K562 (cell line): Measurements from ENCODE around the gene NOP14. TPM values are rescaled to one million over a fixed set of nuclear protein-coding genes. Genes with fewer than 3 reads are reported as not detected.

ENCODE experiments used
- ATAC-seq: fragments of 200-7000 bp; cut with Tn5 transposase; 3 replicates; pipeline ENCODE4 v1.9.1; 2020; ENCODE audit warnings: moderate library complexity
- BruUV-seq: library from RNA; stranded (reverse); fragments of 400-500 nt; replicated peaks from 2 replicates; lab custom pipeline; 2021; lab: Mats Ljungman, UMichigan
- CTCF ChIA-PET: fragments of 300-600 bp; formaldehyde crosslinking; extraction: SDS; loops from one replicate; lab custom pipeline; 2021; ENCODE audit warnings: low intra/inter-chr PET ratio; lab: Yijun Ruan, JAX
- POLR2A ChIA-PET: fragments of 300-600, 350-650 bp; sonication (Branson Sonifier 250); formaldehyde crosslinking; extraction: SDS; loops from one replicate; lab custom pipeline; 2021; ENCODE audit warnings: antibody characterized with exemption, inconsistent platforms; lab: Yijun Ruan, JAX
- DNase-seq, 4 experiments: peaks; one replicate each; pipeline versions ENCODE4 v3.0.0 to v3.0.0-alpha.2; 2011 to 2018; ENCODE audit warnings: low spot score in 3 of 4, mixed read lengths in 3 of 4; ENCODE audit errors: extremely low read depth in 1 of 4
- FAIRE-seq: peaks from 2 replicates; lab custom pipeline; 2011; peaks lifted over from hg19 to GRCh38; lab: Jason Lieb, UNC
- H2AFZ ChIP-seq: 2 replicates; pipeline ENCODE4 v1.6.0; 2011; ENCODE audit warnings: low read depth, low read length, control low read depth, inconsistent platforms
- H3K27ac ChIP-seq: fragments of 200-600 bp; 3 replicates; pipeline ENCODE4 v1.8.0; 2011; ENCODE audit warnings: low read depth, mild to moderate bottlenecking, control low read depth, inconsistent platforms, low read length, moderate library complexity, mixed read lengths; ENCODE audit errors: extremely low read depth
- H3K27me3 ChIP-seq, 2 experiments: fragments of 300-600 bp in 1 of 2; 2 replicates in 1 of 2; 3 replicates in 1 of 2; pipeline versions ENCODE4 v1.6.0 to v1.8.0; 2011; ENCODE audit warnings: inconsistent platforms in 2 of 2, low read length in 2 of 2, mild to moderate bottlenecking in 1 of 2, mixed read lengths in 1 of 2, moderate library complexity in 1 of 2; ENCODE audit not compliant: control insufficient read depth in 2 of 2, insufficient read depth in 2 of 2
- H3K36me3 ChIP-seq: fragments of 300-600 bp; 3 replicates; pipeline ENCODE4 v1.8.0; 2011; ENCODE audit warnings: mild to moderate bottlenecking, low read length, inconsistent platforms; ENCODE audit not compliant: control insufficient read depth, insufficient read depth
- H3K4me1 ChIP-seq, 2 experiments: fragments of 200-600 bp in 1 of 2; replicated peaks in 1 of 2; 2 replicates in 1 of 2; 3 replicates in 1 of 2; pipeline versions ENCODE4 v1.5.1 to v1.8.0; 2011; ENCODE audit warnings: inconsistent platforms in 2 of 2, low read length in 2 of 2, mild to moderate bottlenecking in 1 of 2, mixed read lengths in 1 of 2, moderate library complexity in 1 of 2; ENCODE audit not compliant: control insufficient read depth in 2 of 2, insufficient read depth in 2 of 2
- H3K4me2 ChIP-seq: 2 replicates; pipeline ENCODE4 v1.6.1; 2011; ENCODE audit warnings: low read length, control low read depth, inconsistent platforms, mixed read lengths; ENCODE audit not compliant: insufficient read depth
- H3K4me3 ChIP-seq: fragments of 200-600 bp; sonication (generic), shearing (Covaris generic); 2 replicates; pipeline ENCODE4 v1.5.1; 2016; ENCODE audit warnings: control low read depth, inconsistent platforms
- H3K79me2 ChIP-seq: fragments of 200-600 bp; 3 replicates; pipeline ENCODE4 v1.8.0; 2011; ENCODE audit warnings: low read length, inconsistent platforms; ENCODE audit not compliant: control insufficient read depth, insufficient read depth
- H3K9ac ChIP-seq, 2 experiments: 2 replicates each; pipeline versions ENCODE4 v1.6.0 to v1.6.1; 2011; ENCODE audit warnings: low read depth in 2 of 2, low read length in 2 of 2, control low read depth in 1 of 2, inconsistent platforms in 1 of 2, mild to moderate bottlenecking in 1 of 2, mixed read lengths in 1 of 2; ENCODE audit not compliant: insufficient read depth in 1 of 2
- H3K9me1 ChIP-seq: one replicate; pipeline ENCODE4 v1.6.0; 2011; ENCODE audit warnings: inconsistent platforms, mild to moderate bottlenecking, low read length, moderate library complexity; ENCODE audit not compliant: control insufficient read depth, insufficient read depth
- H3K9me3 ChIP-seq: replicated peaks from 2 replicates; pipeline ENCODE4 v1.5.1; 2011; ENCODE audit warnings: low read depth, low read length, inconsistent platforms; ENCODE audit not compliant: control insufficient read depth, insufficient read depth
- H4K20me1 ChIP-seq: replicated peaks from 2 replicates; pipeline ENCODE4 v1.6.1; 2011; ENCODE audit warnings: low read length, inconsistent platforms, mixed read lengths; ENCODE audit not compliant: control insufficient read depth, insufficient read depth
- DEAF1 ChIP-seq: fragments of 450-650 bp; formaldehyde crosslinking; IDR thresholded peaks from 2 replicates; pipeline ENCODE4 v1.4.0; 2020; ENCODE audit warnings: mild to moderate bottlenecking, moderate library complexity
- NFE2L1 ChIP-seq: fragments of 450-650 bp; IDR thresholded peaks from 2 replicates; pipeline ENCODE4 v1.6.1; 2016; ENCODE audit warnings: missing genetic modification characterization, low read depth, mild to moderate bottlenecking, missing compliant biosample characterization, moderate library complexity, borderline replicate concordance
- RAD21 ChIP-seq, 2 experiments: fragments of 250-450 bp in 1 of 2; fragments of 450-650 bp in 1 of 2; sonication (Bioruptor Pico) in 1 of 2; formaldehyde crosslinking in 1 of 2; IDR thresholded peaks in 1 of 2; conservative IDR thresholded peaks in 1 of 2; 2 replicates each; pipeline versions ENCODE4 v1.4.0 to v1.8.0; 2020 to 2022; ENCODE audit warnings: mild to moderate bottlenecking in 2 of 2, moderate library complexity in 1 of 2
- RBFOX2 ChIP-seq: fragments of 200-400 bp; formaldehyde crosslinking; IDR thresholded peaks from 2 replicates; pipeline ENCODE4 v1.6.1; 2017; ENCODE audit warnings: low read depth, mild to moderate bottlenecking, low read length, moderate library complexity
- RBM22 ChIP-seq: fragments of 200-400 bp; formaldehyde crosslinking; IDR thresholded peaks from 2 replicates; pipeline ENCODE4 v1.6.1; 2018; ENCODE audit warnings: low read length, low read depth; ENCODE audit not compliant: poor library complexity, severe bottlenecking
- ZNF318 ChIP-seq, 2 experiments: fragments of 450-650 bp; IDR thresholded peaks; 2 replicates each; pipeline ENCODE4 v1.6.1; 2016; ENCODE audit warnings: mild to moderate bottlenecking in 2 of 2, borderline replicate concordance in 1 of 2, low read depth in 1 of 2, moderate library complexity in 1 of 2
- ZNF395 ChIP-seq: fragments of 200-800 bp; sonication (Bioruptor generic); IDR thresholded peaks from 2 replicates; pipeline ENCODE4 v1.6.1; 2017; ENCODE audit warnings: missing genetic modification characterization, missing compliant biosample characterization
- ZNF589 ChIP-seq: fragments of 200-800 bp; sonication (Bioruptor generic); IDR thresholded peaks from 2 replicates; pipeline ENCODE4 v1.6.1; 2016; ENCODE audit warnings: low read depth, missing genetic modification characterization, missing compliant biosample characterization
- WGBS: fragments of 100-300 bp; shearing (Covaris generic); methylation state at CpG from one replicate; pipeline ENCODE4 v1.1.6; 2016; ENCODE audit warnings: low coverage, mixed read lengths; ENCODE audit not compliant: insufficient coverage; ENCODE audit errors: missing lambda C conversion rate; 5-methylcytosine and 5-hydroxymethylcytosine counted together
- in situ Hi-C: fragments of 300-500 bp; cut with MboI; formaldehyde crosslinking; loops from 4 replicates; pipeline ENCODE4 v1.15.0; 2018; ENCODE audit warnings: inconsistent platforms, mixed read lengths
- intact Hi-C: fragments of 100-400 bp; cut with micrococcal nuclease; formaldehyde crosslinking; loops from 2 replicates; pipeline ENCODE4 v1.14.2; 2022
- polyA plus RNA-seq, 8 experiments: library from polyadenylated mRNA; depleted of rRNA in 4 of 8; stranded (reverse) in 5 of 8; unstranded in 3 of 8; fragments of >200 nt; fragmentation: Nextera tagmentation in 2 of 8; fragmentation: Illumina TruSeq in 1 of 8; extraction: Ambion mirVana in 2 of 8; extraction: Trizol in 1 of 8; gene quantifications; 2 replicates each; pipeline versions ENCODE4 v1.2.1 to v1.2.3, GENCODE V29; 2011 to 2014; ENCODE audit warnings: inconsistent platforms in 1 of 8, missing spikeins in 1 of 8
- total RNA-seq, 7 experiments: library from RNA; depleted of rRNA in 6 of 7; stranded (reverse); fragments of >200 nt in 6 of 7; fragmentation: Illumina TruSeq in 2 of 7; extraction: Trizol in 2 of 7; gene quantifications; 2 replicates each; pipeline versions ENCODE4 v1.2.1 to v1.2.3, GENCODE V29; 2011 to 2021; ENCODE audit warnings: low replicate concordance in 1 of 7

NOP14 gene
- total and polyA plus RNA-seq, 9 of the 15 experiments (the other 6 are each of a cell fraction or from before 2014, with no cell fraction given), result 12.7 to 76.0 (median 50.9) TPM

DNA sequence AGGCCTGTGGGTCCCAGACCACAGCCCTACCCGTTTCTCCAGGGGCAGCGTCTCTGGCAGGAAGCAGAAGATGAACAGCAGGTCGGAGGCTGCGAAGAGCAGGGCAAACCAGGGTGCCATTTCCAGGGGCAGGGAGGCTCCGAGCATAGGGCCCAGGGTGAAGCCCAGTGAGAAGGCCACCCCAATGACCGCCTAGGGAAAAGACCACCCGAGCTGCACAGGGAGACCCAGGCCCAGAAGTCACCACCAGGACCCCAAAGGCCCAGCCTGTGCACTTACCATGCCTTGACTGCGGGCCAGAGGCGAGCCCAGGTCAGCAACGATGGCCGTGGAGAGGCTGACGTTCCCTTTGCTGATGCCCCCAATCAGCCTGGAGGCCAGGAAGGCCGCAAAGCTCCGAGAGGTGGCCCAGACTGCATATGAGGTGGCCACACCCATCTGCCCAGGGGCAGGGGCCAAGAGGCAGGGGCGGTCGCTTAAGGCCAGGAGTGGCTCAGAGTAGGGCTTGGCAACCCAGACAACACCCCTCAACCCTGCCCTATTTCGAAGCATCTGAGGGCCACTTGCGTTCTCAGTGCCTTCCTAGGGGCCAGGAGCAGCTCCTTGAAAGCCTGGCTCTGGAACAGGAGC lies 30.8 kb downstream of the NOP14 start:
- no peak overlapping the region for H3K27ac ChIP-seq
- peak overlapping the region in 1 of 2 experiments; percentile 74; a peak in 2 of 4 replicates for H3K9ac ChIP-seq
- POLR2A ChIA-PET, result no interaction called here
- TF ChIP-seq RBM22, result peak; percentile 9
- no peak for TF ChIP-seq ZNF318 (IDR thresholded peaks at IDR 0.05; ENCODE audit: borderline replicate concordance in 1 of 2, low read depth in 1 of 2)
- no peak for TF ChIP-seq ZNF589 (CRISPR knock-in tag)
- TF ChIP-seq RAD21 (CRISPR knock-in tag; conservative IDR thresholded peaks at IDR 0.05 in 1 of 2, IDR thresholded peaks at IDR 0.05 in 1 of 2), result no peak
- TF ChIP-seq RBFOX2, result peak; percentile 9; the same call in 1 of the 2 replicates
- no peak for TF ChIP-seq DEAF1 (CRISPR knock-in tag)
- no peak for TF ChIP-seq NFE2L1
- no peak for TF ChIP-seq ZNF395

More for the DNA sequence above, 30.8 kb downstream of the NOP14 start:
- 89% methylated on average over 18 of the region's 18 CpGs for WGBS
- peaks cover 17 to 64% of the 10 kb centered on the region in 2 experiments; a peak in 4 of 5 replicates for H3K4me1 ChIP-seq
- no peaks in the 10 kb centered on the region for H3K9me1 ChIP-seq
- peaks cover 28% of the 10 kb centered on the region; the same call in 2 of the 3 replicates for H3K79me2 ChIP-seq
- no peak overlapping the region for H3K4me3 ChIP-seq
- H3K27me3 ChIP-seq, result no peaks in the 10 kb centered on the region
- CTCF ChIA-PET, result no interaction called here
- no TSS peak for BruUV-seq
- DNase-seq (no peak), ATAC-seq (no peak), FAIRE-seq (no peak)
- in situ Hi-C loops, result no loop called here
- H2AFZ ChIP-seq, result no peak overlapping the region
- H3K9me3 ChIP-seq, result no peaks in the 10 kb centered on the region
- intact Hi-C loops, result no loop called here
- H3K36me3 ChIP-seq, result peaks cover 63% of the 10 kb centered on the region; the same call in 2 of the 3 replicates
- peaks cover 22% of the 10 kb centered on the region; the same call in 1 of the 2 replicates for H4K20me1 ChIP-seq
- no peak overlapping the region for H3K4me2 ChIP-seq
